Measurements from ENCODE around the gene SLFN14. TPM values are rescaled to one million over a fixed set of nuclear protein-coding genes. Genes with fewer than 3 reads are reported as not detected.
"Not testable (repeated sequence)": the region's sequence is repeated elsewhere in the genome, so short reads cannot be mapped to it uniquely, and the experiment has no call there.

The SLFN14 gene
- total RNA-seq, 6 experiments from 2014 or later: 0.12 to 0.42 TPM; not detected in 4

- Histone ChIP-seq H3K27ac (peak overlapping the region in 1 of 3 donors; percentile 20), H3K9me3 (no peaks in the 10 kb centered on the region), H3K4me3 (no peak overlapping the region), H3K27me3 (no peaks in the 10 kb centered on the region), H3K4me1 (peaks cover 0 to 21% (median 8%) of the 10 kb centered on the region in 4 donors), H3K36me3 (no peaks in the 10 kb centered on the region)
- no peak for ATAC-seq
- no peak for DNase-seq
- intact Hi-C loops (cut with DNase I): loop anchor here in 1 of 2 donors (10.0 kb wide), 1 partner anchor 362 kb away; no protein-coding TSS in a partner anchor
- TF ChIP-seq CTCF (IDR thresholded peaks at IDR 0.05) (no peak), POLR2A (IDR thresholded peaks at IDR 0.05) (no peak)
- 51% methylated on average over 4 of the region's 13 CpGs for WGBS (ENCODE audit: insufficient coverage, low coverage, low lambda C conversion rate, missing lambda C conversion rate)
Observed at GRCh38 chr17:35536664-35537171, 23.9 kb downstream of the SLFN14 start.

- peaks cover 0 to 16% (median 7%) of the 10 kb centered on the region in 4 donors for H3K4me1 ChIP-seq
- intact Hi-C loops (cut with DNase I): loop anchor here in 1 of 2 donors (10.0 kb wide), 1 partner anchor 361 kb away; no protein-coding TSS in a partner anchor
- not testable (repeated sequence) for ATAC-seq, H3K9me3 ChIP-seq, H3K36me3 ChIP-seq, H3K27ac ChIP-seq, H3K4me3 ChIP-seq, H3K27me3 ChIP-seq, DNase-seq
- WGBS (ENCODE audit: insufficient coverage, low coverage, low lambda C conversion rate, missing lambda C conversion rate): 87% methylated on average over 8 of the region's 9 CpGs
Observed at GRCh38 chr17:35535406-35535805, 25.2 kb downstream of the SLFN14 start.

- peaks cover 0 to 16% (median 5%) of the 10 kb centered on the region in 4 donors for H3K4me1 ChIP-seq
- H3K4me3 ChIP-seq: no peak overlapping the region
- no peaks in the 10 kb centered on the region for H3K27me3 ChIP-seq
- no peaks in the 10 kb centered on the region for H3K9me3 ChIP-seq
- no peak overlapping the region for H3K27ac ChIP-seq
- no peak for TF ChIP-seq CTCF (IDR thresholded peaks at IDR 0.05)
- TF ChIP-seq POLR2A (IDR thresholded peaks at IDR 0.05): no peak
- ATAC-seq (peak; percentile 78 to 86 (median 80)), DNase-seq (no peak)
- no peaks in the 10 kb centered on the region for H3K36me3 ChIP-seq
- intact Hi-C loops (cut with DNase I): loop anchor here (5.0 to 10.0 kb wide), 2 partner anchors 222 to 360 kb away; no protein-coding TSS in a partner anchor
- 56% methylated on average over 3 of the region's 3 CpGs for WGBS (ENCODE audit: insufficient coverage, low coverage, low lambda C conversion rate, missing lambda C conversion rate)
Observed at GRCh38 chr17:35534576-35535093, 26.0 kb downstream of the SLFN14 start.

- TF ChIP-seq POLR2A (IDR thresholded peaks at IDR 0.05): no peak
- TF ChIP-seq CTCF (IDR thresholded peaks at IDR 0.05): no peak
- Histone ChIP-seq H3K4me1 (peaks cover 0 to 16% (median 4%) of the 10 kb centered on the region in 4 donors), H3K27me3 (no peaks in the 10 kb centered on the region), H3K36me3 (no peaks in the 10 kb centered on the region), H3K27ac (no peak overlapping the region), H3K9me3 (no peaks in the 10 kb centered on the region), H3K4me3 (no peak overlapping the region)
- intact Hi-C loops (cut with DNase I): loop anchor here (5.0 to 10.0 kb wide), 2 partner anchors 219 to 356 kb away; no protein-coding TSS in a partner anchor
- DNase-seq (no peak), ATAC-seq (no peak)
- 29% methylated on average over 1 of the region's 1 CpG for WGBS (ENCODE audit: insufficient coverage, low coverage, low lambda C conversion rate, missing lambda C conversion rate)
Observed at GRCh38 chr17:35531160-35531559, 29.5 kb downstream of the SLFN14 start.

- Histone ChIP-seq H3K9me3 (no peaks in the 10 kb centered on the region), H3K4me1 (peaks cover 0 to 10% (median 4%) of the 10 kb centered on the region in 4 donors), H3K27me3 (no peaks in the 10 kb centered on the region), H3K27ac (no peak overlapping the region), H3K4me3 (no peak overlapping the region), H3K36me3 (no peaks in the 10 kb centered on the region)
- no peak for ATAC-seq
- no peak for TF ChIP-seq CTCF (IDR thresholded peaks at IDR 0.05)
- no peak for TF ChIP-seq POLR2A (IDR thresholded peaks at IDR 0.05)
- intact Hi-C loops (cut with DNase I): loop anchor here (5.0 to 10.0 kb wide), 2 partner anchors 218 to 355 kb away; no protein-coding TSS in a partner anchor
- no peak for DNase-seq
- 59% methylated on average over 5 of the region's 8 CpGs for WGBS (ENCODE audit: insufficient coverage, low coverage, low lambda C conversion rate, missing lambda C conversion rate)
Observed at GRCh38 chr17:35529866-35530265, 30.8 kb downstream of the SLFN14 start.

GRCh38 chr17:35529326-35529725 lies 31.3 kb downstream of the SLFN14 start:
- H3K4me1 ChIP-seq; H3K4me3 ChIP-seq; DNase-seq; intact Hi-C loops (cut with DNase I); H3K27me3 ChIP-seq; H3K36me3 ChIP-seq; H3K9me3 ChIP-seq; ATAC-seq; H3K27ac ChIP-seq: not testable (repeated sequence)
- WGBS (ENCODE audit: insufficient coverage, low coverage, low lambda C conversion rate, missing lambda C conversion rate): 80% methylated on average over 1 of the region's 1 CpG

Data from right lobe of liver (tissue), 6 donors.